PC-3 (cell line): ENCODE measurements around the gene HUWE1. TPM values are rescaled to one million over a fixed set of nuclear protein-coding genes. Genes with fewer than 3 reads are reported as not detected.

Source experiments
- ATAC-seq: fragments of 200-7000 bp; cut with Tn5 transposase; 2 replicates; pipeline ENCODE4 v1.9.1; 2020; ENCODE audit warnings: mild to moderate bottlenecking, moderate library complexity
- BruUV-seq: library from RNA; stranded (reverse); fragments of 400-500 nt; replicated peaks from 2 replicates; lab custom pipeline; 2021; lab: Mats Ljungman, UMichigan
- CTCF ChIA-PET: fragments of 300-600 bp; sonication (Branson Sonifier 250); formaldehyde crosslinking; loops from one replicate; lab custom pipeline; 2022; ENCODE audit warnings: antibody characterized with exemption; lab: Charles Lee
- POLR2A ChIA-PET: fragments of 300-600 bp; sonication (Branson Sonifier 250); formaldehyde crosslinking; loops from one replicate; lab custom pipeline; 2022; ENCODE audit warnings: antibody characterized with exemption; ENCODE audit not compliant: unreplicated experiment; lab: Charles Lee
- DNase-seq: peaks from one replicate; pipeline ENCODE4 v3.0.0-alpha.2; 2015
- H2AFZ ChIP-seq: fragments of 300-600 bp; sonication (generic); 2 replicates; pipeline ENCODE4 v1.6.0; 2016; ENCODE audit warnings: antibody characterized with exemption, low read length
- H3F3A ChIP-seq: fragments of 300-600 bp; sonication (generic); one replicate; pipeline ENCODE4 v1.6.0; 2017; ENCODE audit warnings: antibody characterized with exemption, low read length, control low read depth, mild to moderate bottlenecking; ENCODE audit not compliant: unreplicated experiment
- H3K27ac ChIP-seq: fragments of 300-600 bp; sonication (generic); 2 replicates; pipeline ENCODE4 v1.5.1; 2016; ENCODE audit warnings: mild to moderate bottlenecking, low read length
- H3K27me3 ChIP-seq: fragments of 300-600 bp; sonication (generic); 2 replicates; pipeline ENCODE4 v1.6.1; 2016; ENCODE audit warnings: low read length, mixed read lengths
- H3K36me3 ChIP-seq: fragments of 300-600 bp; sonication (generic); 2 replicates; pipeline ENCODE4 v1.6.1; 2016; ENCODE audit warnings: low read depth, mixed run types, low read length, mixed read lengths
- H3K4me1 ChIP-seq: fragments of 300-600 bp; sonication (generic); 2 replicates; pipeline ENCODE4 v1.5.1; 2016; ENCODE audit warnings: low read length; ENCODE audit not compliant: insufficient read depth
- H3K4me2 ChIP-seq: fragments of 300-600 bp; sonication (generic); 2 replicates; pipeline ENCODE4 v1.6.0; 2016; ENCODE audit warnings: low read length
- H3K4me3 ChIP-seq: fragments of 300-600 bp; sonication (generic); 2 replicates; pipeline ENCODE4 v1.5.1; 2016; ENCODE audit warnings: mild to moderate bottlenecking, low read length, mixed read lengths
- H3K79me2 ChIP-seq: fragments of 300-600 bp; sonication (generic); 2 replicates; pipeline ENCODE4 v1.6.1; 2017; ENCODE audit warnings: low read length, mixed read lengths
- H3K9ac ChIP-seq: fragments of 300-600 bp; sonication (generic); 2 replicates; pipeline ENCODE4 v1.6.0; 2016; ENCODE audit warnings: mild to moderate bottlenecking, low read length
- H3K9me2 ChIP-seq: fragments of 300-600 bp; sonication (generic); replicated peaks from 2 replicates; pipeline ENCODE4 v1.6.1; 2016; ENCODE audit warnings: mixed run types, low read length, mixed read lengths
- H3K9me3 ChIP-seq: fragments of 300-600 bp; sonication (generic); 2 replicates; pipeline ENCODE4 v1.6.1; 2016; ENCODE audit warnings: low read length, mixed read lengths
- H4K20me1 ChIP-seq: fragments of 300-600 bp; sonication (generic); 2 replicates; pipeline ENCODE4 v1.6.1; 2016; ENCODE audit warnings: low read length, mixed read lengths
- CTCF ChIP-seq: fragments of 300-600 bp; sonication (generic); conservative IDR thresholded peaks from 2 replicates; pipeline ENCODE4 v1.5.1; 2017; ENCODE audit warnings: antibody characterized with exemption, low read depth, mild to moderate bottlenecking, low read length
- EZH2 ChIP-seq: fragments of 300-600 bp; sonication (generic); IDR thresholded peaks from one replicate; pipeline ENCODE4 v1.6.1; 2017; ENCODE audit warnings: antibody characterized with exemption, mild to moderate bottlenecking, low read length; ENCODE audit not compliant: unreplicated experiment
- EZH2phosphoT487 ChIP-seq: fragments of 300-600 bp; sonication (generic); IDR thresholded peaks from 2 replicates; pipeline ENCODE4 v1.6.1; 2018; ENCODE audit warnings: mild to moderate bottlenecking, antibody characterized with exemption, low read length, borderline replicate concordance
- intact Hi-C: fragments of 100-400 bp; cut with micrococcal nuclease; formaldehyde crosslinking; loops from 2 replicates; pipeline ENCODE4 v1.9.0; 2023
- total RNA-seq: library from RNA; depleted of rRNA; stranded (reverse); fragments of >200 nt; gene quantifications from 2 replicates; pipeline ENCODE4 v1.2.3, GENCODE V29; 2014

The HUWE1 gene
- total RNA-seq, 1 experiment from 2014 or later, result 206 TPM

- H2AFZ ChIP-seq, result no peak overlapping the region
Observed at GRCh38 chrX:53595266-53595810, 91.2 kb downstream of the HUWE1 start.

GRCh38 chrX:53594354-53594753, 92.2 kb downstream of the HUWE1 start:
- ATAC-seq, result no peak

More at GRCh38 chrX:53595266-53595810, 91.2 kb downstream of the HUWE1 start:
- Histone ChIP-seq H4K20me1 (0 out of 2 replicates have a peak, but pooled peaks cover 3% of the 10 kb centered on the region), H3K36me3 (peaks cover 80% of the 10 kb centered on the region), H3K9me2 (no peaks in the 10 kb centered on the region), H3K9me3 (no peaks in the 10 kb centered on the region), H3K27ac (no peak overlapping the region), H3K4me3 (no peak overlapping the region), H3K4me1 (no peaks in the 10 kb centered on the region), H3K4me2 (no peak overlapping the region), H3K9ac (no peak overlapping the region), H3F3A (no peaks in the 10 kb centered on the region), H3K79me2 (no peaks in the 10 kb centered on the region; the same call in 1 of the 2 replicates), H3K27me3 (no peaks in the 10 kb centered on the region)
- ATAC-seq, result no peak
- ChIA-PET POLR2A (no interaction called here), CTCF (no interaction called here)
- BruUV-seq, result no TSS peak
- TF ChIP-seq EZH2, result no peak
- TF ChIP-seq CTCF, result no peak
- TF ChIP-seq EZH2phosphoT487, result no peak
- intact Hi-C loops, result no loop called here
- DNase-seq, result no peak

More at GRCh38 chrX:53594354-53594753, 92.2 kb downstream of the HUWE1 start:
- no peaks in the 10 kb centered on the region for H3K27me3 ChIP-seq
- H3K27ac ChIP-seq, result no peak overlapping the region
- peaks cover 79% of the 10 kb centered on the region for H3K36me3 ChIP-seq
- H3K4me2 ChIP-seq, result no peak overlapping the region
- no peaks in the 10 kb centered on the region for H3K9me2 ChIP-seq
- no peaks in the 10 kb centered on the region for H3F3A ChIP-seq
- intact Hi-C loops, result no loop called here
- POLR2A ChIA-PET, result no interaction called here
- H3K9ac ChIP-seq, result no peak overlapping the region
- no peaks in the 10 kb centered on the region for H4K20me1 ChIP-seq
- no peaks in the 10 kb centered on the region; the same call in 1 of the 2 replicates for H3K79me2 ChIP-seq
- TF ChIP-seq CTCF (no peak), EZH2 (no peak), EZH2phosphoT487 (no peak)
- no peak overlapping the region for H2AFZ ChIP-seq
- no TSS peak for BruUV-seq
- H3K4me3 ChIP-seq, result no peak overlapping the region
- no peaks in the 10 kb centered on the region for H3K4me1 ChIP-seq
- DNase-seq, result no peak
- CTCF ChIA-PET, result no interaction called here
- H3K9me3 ChIP-seq, result no peaks in the 10 kb centered on the region
